Astrocyte (in vitro differentiated cells and primary cell): ENCODE results near the gene TM7SF2. TPM values are rescaled to one million over a fixed set of nuclear protein-coding genes. Genes with fewer than 3 reads are reported as not detected.

ENCODE experiments used
- DNase-seq: peaks from one replicate; pipeline ENCODE4 v3.0.0-alpha.2; 2010; ENCODE audit warnings: low read depth
- FAIRE-seq: peaks from 2 replicates; lab custom pipeline; 2011; peaks lifted over from hg19 to GRCh38; lab: Jason Lieb, UNC
- H2AFZ ChIP-seq: 2 replicates; pipeline ENCODE4 v1.6.0; 2012; ENCODE audit warnings: low read depth, low read length, inconsistent platforms
- H3K27ac ChIP-seq: 2 replicates; pipeline ENCODE4 v1.5.1; 2011; ENCODE audit warnings: low read depth, low read length, inconsistent platforms
- H3K27me3 ChIP-seq: 2 replicates; pipeline ENCODE4 v1.6.0; 2011; ENCODE audit warnings: low read length, inconsistent platforms; ENCODE audit not compliant: insufficient read depth
- H3K36me3 ChIP-seq: 2 replicates; pipeline ENCODE4 v1.5.1; 2011; ENCODE audit warnings: low read length, inconsistent platforms; ENCODE audit not compliant: insufficient read depth
- H3K4me1 ChIP-seq: 2 replicates; pipeline ENCODE4 v1.5.1; 2011; ENCODE audit warnings: low read length, inconsistent platforms; ENCODE audit not compliant: insufficient read depth
- H3K4me2 ChIP-seq: 2 replicates; pipeline ENCODE4 v1.6.0; 2012; ENCODE audit warnings: low read length, inconsistent platforms
- H3K4me3 ChIP-seq: 2 replicates; pipeline ENCODE4 v1.5.1; 2011; ENCODE audit warnings: low read depth, mild to moderate bottlenecking, low read length, inconsistent platforms; ENCODE audit not compliant: insufficient read depth
- H3K79me2 ChIP-seq: 2 replicates; pipeline ENCODE4 v1.6.0; 2012; ENCODE audit warnings: mild to moderate bottlenecking, low read length, inconsistent platforms; ENCODE audit not compliant: insufficient read depth
- H3K9ac ChIP-seq: 2 replicates; pipeline ENCODE4 v1.6.0; 2012; ENCODE audit warnings: mild to moderate bottlenecking, low read length, inconsistent platforms
- H3K9me3 ChIP-seq: 2 replicates; pipeline ENCODE4 v1.5.1; 2012; ENCODE audit warnings: low read depth, mild to moderate bottlenecking, low read length, inconsistent platforms; ENCODE audit not compliant: insufficient read depth
- H4K20me1 ChIP-seq: 2 replicates; pipeline ENCODE4 v1.6.0; 2012; ENCODE audit warnings: low read length, inconsistent platforms; ENCODE audit not compliant: insufficient read depth
- H3K27ac Mint-ChIP-seq: one replicate; pipeline ENCODE4 v1.8.0; 2021; ENCODE audit warnings: mild to moderate bottlenecking, mixed read lengths; ENCODE audit not compliant: unreplicated experiment
- H3K27me3 Mint-ChIP-seq: one replicate; pipeline ENCODE4 v1.8.0; 2021; ENCODE audit warnings: low read depth, mixed read lengths; ENCODE audit not compliant: unreplicated experiment
- H3K36me3 Mint-ChIP-seq: one replicate; pipeline ENCODE4 v1.8.0; 2021; ENCODE audit warnings: low read depth, mixed read lengths; ENCODE audit not compliant: unreplicated experiment
- H3K4me1 Mint-ChIP-seq: one replicate; pipeline ENCODE4 v1.8.0; 2021; ENCODE audit warnings: low read depth, mixed read lengths; ENCODE audit not compliant: unreplicated experiment
- H3K4me3 Mint-ChIP-seq: one replicate; pipeline ENCODE4 v1.8.0; 2021; ENCODE audit warnings: mild to moderate bottlenecking, moderate library complexity, mixed read lengths; ENCODE audit not compliant: unreplicated experiment
- H3K9me3 Mint-ChIP-seq: one replicate; pipeline ENCODE4 v1.8.0; 2021; ENCODE audit warnings: mild to moderate bottlenecking, mixed read lengths; ENCODE audit not compliant: unreplicated experiment
- CTCF ChIP-seq: IDR thresholded peaks from 2 replicates; pipeline ENCODE4 v1.5.1; 2011; ENCODE audit warnings: low read depth, mild to moderate bottlenecking, inconsistent platforms, low read length, moderate library complexity; ENCODE audit not compliant: insufficient read depth
- EZH2 ChIP-seq: IDR thresholded peaks from 2 replicates; pipeline ENCODE4 v1.6.1; 2012; ENCODE audit warnings: mild to moderate bottlenecking, low read length, inconsistent platforms; ENCODE audit not compliant: insufficient read depth
- total RNA-seq: library from RNA; stranded (reverse); gene quantifications from 2 replicates; pipeline ENCODE4 v1.2.1, GENCODE V29; 2021

TM7SF2 gene
- total RNA-seq, 1 donor from 2014 or later, result 23.9 TPM

DNA sequence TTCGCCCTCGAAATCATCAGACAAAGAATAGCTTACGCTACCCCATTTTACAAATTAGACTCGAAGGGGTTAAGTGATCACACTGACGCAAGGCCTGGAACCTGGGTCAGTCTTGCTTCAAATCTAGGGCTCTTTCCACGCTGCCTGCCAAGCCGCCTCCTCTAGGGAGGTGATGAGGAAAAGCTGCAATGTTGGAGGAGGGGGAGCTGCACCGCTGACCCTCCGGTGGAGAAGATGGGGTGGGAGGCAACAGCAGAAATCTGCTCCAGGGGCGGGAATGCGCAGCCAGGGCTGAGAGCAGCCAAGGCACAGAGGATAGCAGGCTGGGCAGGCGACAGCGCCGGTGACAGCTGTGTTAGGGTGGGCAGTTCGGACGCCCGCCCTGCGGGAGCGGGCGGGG lies 22.1 kb downstream of the TM7SF2 start:
- Histone ChIP-seq H3K27ac (peak overlapping the region; percentile 99), H3K9ac (peak overlapping the region; percentile 98), H3K9me3 (no peaks in the 10 kb centered on the region), H3K27me3 (no peaks in the 10 kb centered on the region), H4K20me1 (peaks cover 50% of the 10 kb centered on the region), H3K4me3 (peak overlapping the region; percentile 88), H2AFZ (peak overlapping the region; percentile 85), H3K4me1 (peaks cover 13% of the 10 kb centered on the region), H3K4me2 (peak overlapping the region; percentile 98), H3K36me3 (peaks cover 24% of the 10 kb centered on the region), H3K79me2 (peaks cover 38% of the 10 kb centered on the region)
- no peaks in the 10 kb centered on the region for H3K27me3 Mint-ChIP-seq
- no peaks in the 10 kb centered on the region for H3K9me3 Mint-ChIP-seq
- H3K36me3 Mint-ChIP-seq, result peaks cover 14% of the 10 kb centered on the region
- no peak for TF ChIP-seq EZH2
- no peak for TF ChIP-seq CTCF
- peak overlapping the region; percentile 100 for H3K27ac Mint-ChIP-seq
- DNase-seq, result no peak
- peak overlapping the region; percentile 99 for H3K4me3 Mint-ChIP-seq
- H3K4me1 Mint-ChIP-seq, result peaks cover 8% of the 10 kb centered on the region
- FAIRE-seq, result no peak

DNA sequence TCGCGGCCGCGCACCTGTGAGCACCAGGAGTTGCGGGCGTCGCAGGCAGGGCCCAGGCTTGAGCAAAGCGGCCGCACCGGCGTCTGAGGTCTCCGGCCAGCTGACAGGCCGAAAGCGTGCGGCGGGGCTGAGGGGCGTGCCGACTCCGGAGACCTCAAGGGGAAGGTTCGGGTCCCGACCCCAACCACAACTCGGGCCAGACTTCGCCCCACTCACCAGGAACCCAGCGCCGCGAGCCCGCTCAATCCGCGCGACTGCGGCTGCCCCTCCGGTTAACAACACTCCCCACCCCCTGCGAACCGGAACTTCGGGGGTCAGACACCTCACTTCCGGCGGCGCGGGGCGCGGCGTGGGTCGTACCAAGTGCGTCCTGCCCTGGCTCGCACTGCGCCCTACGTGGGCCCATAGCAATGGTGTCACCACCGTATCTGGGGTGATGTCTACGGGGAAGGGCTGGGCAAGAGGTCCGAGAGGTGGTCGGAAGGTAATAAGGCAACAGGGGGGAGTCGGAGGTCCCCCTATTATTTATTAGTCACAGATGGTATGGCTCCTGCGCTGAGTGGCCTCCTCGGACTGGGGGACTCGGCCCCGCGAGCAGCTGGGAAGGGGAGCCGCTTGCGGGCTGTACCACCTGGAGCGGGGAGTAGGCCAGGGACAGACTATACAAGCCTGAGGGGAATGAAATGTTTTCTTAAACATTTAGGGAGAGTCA lies 22.7 kb downstream of the TM7SF2 start, which contains the start of gene SYVN1:
SYVN1 (minus strand) TSS at position 280 of the 712 bp plus-strand sequence. CDS start 918 bp downstream, outside the sequence.
- Histone ChIP-seq H3K9ac (peak within 1 kb of the TSS; percentile 98), H3K36me3 (peaks cover 17% of the 10 kb centered on the region), H3K4me3 (peak within 1 kb of the TSS; percentile 88), H4K20me1 (peaks cover 43% of the 10 kb centered on the region), H3K79me2 (peaks cover 38% of the 10 kb centered on the region), H3K27me3 (no peaks in the 10 kb centered on the region), H3K9me3 (no peaks in the 10 kb centered on the region), H3K4me1 (peaks cover 13% of the 10 kb centered on the region), H3K27ac (peak within 1 kb of the TSS; percentile 99), H2AFZ (peak within 1 kb of the TSS; percentile 85), H3K4me2 (peak within 1 kb of the TSS; percentile 98)
- Mint-ChIP-seq H3K27me3 (no peaks in the 10 kb centered on the region), H3K27ac (peak within 1 kb of the TSS; percentile 100), H3K9me3 (no peaks in the 10 kb centered on the region), H3K36me3 (peaks cover 14% of the 10 kb centered on the region), H3K4me1 (peaks cover 8% of the 10 kb centered on the region), H3K4me3 (peak within 1 kb of the TSS; percentile 99)
- TF ChIP-seq CTCF (no peak), EZH2 (no peak)
- no peak for FAIRE-seq
- DNase-seq, result peak; percentile 83
